Activated CD4-positive, alpha-beta T cell treated with anti-CD3 and anti-CD28 coated beads for 36 hours (primary cell): ENCODE results near the gene LY6G6C. TPM values are rescaled to one million over a fixed set of nuclear protein-coding genes. Genes with fewer than 3 reads are reported as not detected.
"Not testable (repeated sequence)": the region's sequence is repeated elsewhere in the genome, so short reads cannot be mapped to it uniquely, and the experiment has no call there.

Experiments used
- ATAC-seq: fragments of 200-7000 bp; cut with Tn5 transposase; one replicate; pipeline ENCODE4 v1.10.0; 2021; ENCODE audit warnings: mild to moderate bottlenecking, moderate library complexity
- CTCF ChIA-PET: fragments of 350-600 bp; sonication (Branson Sonifier 250); formaldehyde crosslinking; loops from one replicate; lab custom pipeline; 2021; ENCODE audit warnings: antibody characterized with exemption; lab: Charles Lee
- POLR2A ChIA-PET: fragments of 350-600 bp; sonication (Branson Sonifier 250); formaldehyde crosslinking; loops from one replicate; lab custom pipeline; 2021; ENCODE audit warnings: antibody characterized with exemption, inconsistent platforms; lab: Charles Lee
- DNase-seq: peaks from one replicate; pipeline ENCODE4 v3.0.0-alpha.2; 2020
- H3K27ac Mint-ChIP-seq: one replicate; pipeline ENCODE4 v1.8.0; 2021; ENCODE audit warnings: mixed read lengths
- H3K27me3 Mint-ChIP-seq: one replicate; pipeline ENCODE4 v1.8.0; 2021; ENCODE audit warnings: mixed read lengths
- H3K36me3 Mint-ChIP-seq: one replicate; pipeline ENCODE4 v1.8.0; 2021; ENCODE audit warnings: low read depth, mixed read lengths
- H3K4me1 Mint-ChIP-seq: one replicate; pipeline ENCODE4 v1.8.0; 2021; ENCODE audit warnings: mixed read lengths
- H3K4me3 Mint-ChIP-seq: one replicate; pipeline ENCODE4 v1.8.0; 2021; ENCODE audit warnings: mild to moderate bottlenecking, moderate library complexity, mixed read lengths
- H3K9me3 Mint-ChIP-seq: one replicate; pipeline ENCODE4 v1.8.0; 2021; ENCODE audit warnings: low read depth, mixed read lengths
- intact Hi-C, 2 experiments: fragments of 100-400 bp; cut with DNase I in 1 of 2; cut with micrococcal nuclease in 1 of 2; formaldehyde crosslinking; loops; one replicate each; pipeline versions ENCODE4 v1.14.2 to v1.15.1; 2022 to 2024; cut with DNase I, micrococcal nuclease
- total RNA-seq, 2 experiments: library from RNA; stranded (reverse); gene quantifications; one replicate each; pipeline ENCODE4 v1.2.3, GENCODE V29; 2021

The LY6G6C gene
- total RNA-seq, 2 experiments from 2014 or later: not detected

DNA sequence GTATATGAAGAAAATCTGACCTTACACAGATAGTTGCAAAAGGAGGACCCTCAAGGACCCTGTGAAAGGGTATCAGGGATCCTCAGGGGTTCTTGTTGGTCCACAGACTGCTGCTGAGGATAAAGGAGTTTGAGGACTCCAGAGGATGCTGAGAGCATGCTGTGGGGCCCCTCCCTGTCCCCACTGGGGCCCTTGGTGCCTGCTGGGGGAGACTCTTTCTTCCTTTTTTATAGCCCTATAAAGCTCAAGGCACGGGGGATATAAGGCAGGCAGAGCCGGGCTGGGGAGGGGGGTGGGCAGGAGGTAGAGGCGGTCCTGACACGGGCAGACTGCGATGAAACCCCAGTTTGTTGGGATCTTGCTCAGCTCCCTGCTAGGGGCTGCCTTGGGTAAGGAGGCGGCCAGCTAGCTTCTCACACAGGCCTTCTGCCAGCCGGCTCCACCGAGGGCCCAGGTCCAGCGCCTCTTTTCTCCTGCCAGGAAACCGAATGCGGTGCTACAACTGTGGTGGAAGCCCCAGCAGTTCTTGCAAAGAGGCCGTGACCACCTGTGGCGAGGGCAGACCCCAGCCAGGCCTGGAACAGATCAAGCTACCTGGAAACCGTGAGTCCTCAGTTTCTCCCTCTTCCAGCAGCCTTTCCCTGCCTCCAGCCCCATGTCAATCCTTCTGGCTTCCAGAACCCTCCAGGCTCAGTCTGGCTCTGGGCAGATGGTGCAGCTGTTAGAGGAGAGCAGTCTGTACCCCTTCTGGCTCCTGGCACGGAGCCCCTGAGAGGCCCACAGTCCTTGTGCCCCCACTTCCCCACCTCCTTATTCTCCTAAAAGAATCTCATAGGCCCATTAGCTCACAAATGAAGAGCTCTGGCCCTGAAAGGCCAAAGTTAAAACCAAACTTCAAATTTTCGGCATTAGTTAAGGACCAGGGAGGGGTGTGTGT, 6.3 kb downstream of the LY6G6C start, which contains the start of gene LY6G6D:
LY6G6D (plus strand) TSS at position 327 of the 937 bp plus-strand sequence; CDS start at position 335, 8 bp downstream.
- ChIA-PET CTCF (interaction anchor here (0.6 to 1.3 kb wide), 6 partner anchors 9 to 153 kb away, joined by 3 to 4 read pairs (median 3); partner anchors contain the start of genes LY6G5C and LY6G6F), POLR2A (no interaction called here)
- intact Hi-C loops: no loop called here
- Mint-ChIP-seq H3K36me3 (no peaks in the 10 kb centered on the region), H3K4me3 (no peak within 1 kb of the TSS), H3K4me1 (peaks cover 8% of the 10 kb centered on the region), H3K27ac (no peak within 1 kb of the TSS), H3K9me3 (no peaks in the 10 kb centered on the region), H3K27me3 (no peaks in the 10 kb centered on the region)
- ATAC-seq (no peak), DNase-seq (no peak)

DNA sequence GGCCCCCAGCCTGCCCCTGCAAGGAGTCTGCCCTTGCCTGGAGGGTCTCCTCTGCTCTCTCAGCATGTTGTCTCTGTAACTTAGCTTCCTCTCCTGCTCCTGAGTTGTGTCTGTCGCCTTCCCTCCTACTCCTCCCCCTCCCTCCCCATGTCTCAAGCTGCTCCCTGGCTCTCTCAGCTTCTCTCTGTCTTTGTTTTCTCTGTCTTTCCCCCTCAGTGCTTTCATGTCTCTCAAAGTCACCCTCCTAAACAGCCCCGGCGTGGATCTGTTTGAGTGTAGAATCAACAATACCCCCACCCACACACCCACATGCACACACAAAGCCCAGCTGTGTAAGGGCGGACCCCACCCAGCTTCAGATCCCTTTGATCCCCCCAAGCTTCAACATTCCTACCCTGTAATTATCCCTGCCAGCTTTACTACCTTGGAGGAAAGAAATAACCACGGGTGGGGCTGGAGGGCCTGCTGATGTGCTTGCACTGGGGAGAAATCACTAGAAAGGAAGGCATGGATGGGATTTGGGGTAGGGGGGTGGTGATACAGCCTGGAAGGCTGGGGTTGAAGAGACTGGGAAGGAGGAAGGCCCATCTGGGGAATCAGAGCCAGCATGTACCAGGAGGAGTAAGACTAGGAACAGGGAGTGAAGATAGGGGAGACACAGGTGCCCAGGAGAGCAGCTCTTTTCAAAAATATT, 7.4 kb downstream of the LY6G6C start:
- DNase-seq (no peak), ATAC-seq (no peak)
- POLR2A ChIA-PET: interaction anchor here (0.6 kb wide), 1 partner anchor 809 kb away, joined by 3 read pairs; no protein-coding TSS in a partner anchor
- Mint-ChIP-seq H3K4me3 (no peak overlapping the region), H3K27ac (no peak overlapping the region), H3K4me1 (peaks cover 8% of the 10 kb centered on the region), H3K9me3 (no peaks in the 10 kb centered on the region), H3K36me3 (no peaks in the 10 kb centered on the region), H3K27me3 (no peaks in the 10 kb centered on the region)
- intact Hi-C loops: no loop called here
- CTCF ChIA-PET: interaction anchor here (0.6 to 1.3 kb wide), 5 partner anchors 8 to 238 kb away, joined by 3 to 4 read pairs (median 3); partner anchors contain the start of genes LY6G5C and LY6G6F

DNA sequence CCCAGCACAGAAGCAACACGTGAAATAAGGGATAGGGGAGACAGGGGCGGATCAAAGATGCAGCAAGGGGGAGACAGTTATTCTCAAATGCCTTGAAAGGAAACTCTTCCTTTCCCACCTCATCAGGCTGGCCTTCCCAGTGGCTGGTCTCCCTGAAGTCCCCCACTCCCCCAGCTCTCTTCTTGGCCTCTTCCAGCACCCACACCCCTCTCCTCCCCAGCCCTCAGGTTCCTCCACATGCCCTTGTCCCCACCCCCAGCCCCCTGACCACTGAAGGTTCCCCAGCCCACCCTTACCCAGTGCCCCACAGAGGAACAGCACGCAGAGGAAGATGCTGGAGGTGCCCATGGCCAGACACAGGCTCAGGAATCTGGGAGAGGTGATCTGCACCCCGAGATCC, 8.1 kb downstream of the LY6G6C start:
- Mint-ChIP-seq H3K4me3 (no peak overlapping the region), H3K36me3 (no peaks in the 10 kb centered on the region), H3K4me1 (peaks cover 8% of the 10 kb centered on the region), H3K9me3 (no peaks in the 10 kb centered on the region), H3K27me3 (no peaks in the 10 kb centered on the region), H3K27ac (no peak overlapping the region)
- no peak for DNase-seq
- intact Hi-C loops: no loop called here
- ATAC-seq: no peak
- POLR2A ChIA-PET: no interaction called here
- CTCF ChIA-PET: no interaction called here

- H3K9me3 Mint-ChIP-seq: no peaks in the 10 kb centered on the region
- intact Hi-C loops: no loop called here
- no peaks in the 10 kb centered on the region for H3K27me3 Mint-ChIP-seq
- DNase-seq: peak; percentile 36
- no peaks in the 10 kb centered on the region for H3K36me3 Mint-ChIP-seq
- H3K4me1 Mint-ChIP-seq: peaks cover 8% of the 10 kb centered on the region
- ChIA-PET POLR2A (no interaction called here), CTCF (interaction anchor here (0.6 kb wide), 2 partner anchors 162 to 220 kb away, joined by 3 read pairs; no protein-coding TSS in a partner anchor)
- no peak overlapping the region for H3K4me3 Mint-ChIP-seq
- H3K27ac Mint-ChIP-seq: no peak overlapping the region
- peak; percentile 53 for ATAC-seq
These were observed 9.2 kb downstream of the LY6G6C start for GRCh38 chr6:31712296-31712695.

DNA sequence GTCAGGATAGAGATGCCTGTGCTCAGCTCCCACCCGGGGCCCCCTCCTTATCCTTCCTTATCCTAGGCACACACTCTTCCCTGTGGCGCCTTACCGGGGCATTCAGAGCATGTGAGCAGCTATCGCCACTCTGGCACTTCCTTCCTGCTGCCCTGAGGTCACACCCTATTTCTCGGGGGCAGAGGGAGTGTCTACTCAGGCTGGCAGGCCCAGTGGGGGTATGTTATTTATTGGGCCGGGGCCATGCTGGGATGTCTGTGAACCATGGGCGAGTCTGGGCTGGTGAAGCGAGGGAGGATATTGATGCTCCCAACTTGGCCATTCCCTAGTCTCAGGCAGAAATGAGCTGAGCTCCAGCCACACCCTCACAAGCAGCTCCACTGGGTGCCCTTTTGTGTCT, 10.3 kb downstream of the LY6G6C start:
- ChIA-PET POLR2A (interaction anchor here (0.6 kb wide), 2 partner anchors 27 to 446 kb away, joined by 3 read pairs; no protein-coding TSS in a partner anchor), CTCF (interaction anchor here (0.6 to 1.3 kb wide), 6 partner anchors 8 to 141 kb away, joined by 3 to 4 read pairs (median 3); partner anchors contain the start of genes ABHD16A and LY6G6C)
- H3K27ac Mint-ChIP-seq: no peak overlapping the region
- H3K36me3 Mint-ChIP-seq: no peaks in the 10 kb centered on the region
- peaks cover 8% of the 10 kb centered on the region for H3K4me1 Mint-ChIP-seq
- intact Hi-C loops: no loop called here
- DNase-seq (no peak), ATAC-seq (no peak)
- H3K27me3 Mint-ChIP-seq: no peaks in the 10 kb centered on the region
- no peaks in the 10 kb centered on the region for H3K9me3 Mint-ChIP-seq
- no peak overlapping the region for H3K4me3 Mint-ChIP-seq

GRCh38 chr6:31710523-31711219, 10.9 kb downstream of the LY6G6C start:
- ATAC-seq: no peak
- no peak for DNase-seq
- Mint-ChIP-seq H3K9me3 (no peaks in the 10 kb centered on the region), H3K4me1 (peaks cover 8% of the 10 kb centered on the region), H3K36me3 (no peaks in the 10 kb centered on the region), H3K4me3 (no peak overlapping the region), H3K27ac (no peak overlapping the region), H3K27me3 (no peaks in the 10 kb centered on the region)
- CTCF ChIA-PET: interaction anchor here (0.6 to 1.3 kb wide), 5 partner anchors 11 to 140 kb away, joined by 3 to 4 read pairs (median 3); partner anchors contain the start of gene LY6G6C
- POLR2A ChIA-PET: interaction anchor here (0.6 kb wide), 2 partner anchors 28 to 446 kb away, joined by 3 read pairs; no protein-coding TSS in a partner anchor
- intact Hi-C loops: no loop called here

DNA sequence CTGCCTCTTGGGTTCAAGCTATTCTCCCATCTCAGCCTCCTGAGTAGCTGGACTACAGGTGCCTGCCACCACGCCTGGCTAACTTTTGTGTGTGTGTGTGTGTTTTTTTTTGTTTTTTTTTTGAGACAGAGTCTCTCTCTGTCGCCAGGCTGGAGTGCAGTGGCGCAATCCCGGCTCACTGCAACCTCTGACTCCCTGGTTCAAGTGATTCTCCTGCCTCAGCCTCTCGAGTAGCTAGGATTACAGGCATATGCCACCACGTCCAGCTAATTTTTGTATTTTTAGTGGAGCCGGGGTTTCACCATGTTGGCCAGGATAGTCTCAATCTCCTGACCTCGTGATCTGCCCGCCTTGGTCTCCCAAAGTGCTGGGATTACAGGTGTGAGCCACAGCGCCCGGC, 12.4 kb downstream of the LY6G6C start:
- H3K9me3 Mint-ChIP-seq, H3K4me3 Mint-ChIP-seq, CTCF ChIA-PET, H3K36me3 Mint-ChIP-seq, H3K27me3 Mint-ChIP-seq, H3K27ac Mint-ChIP-seq, DNase-seq, intact Hi-C loops, ATAC-seq, POLR2A ChIA-PET, H3K4me1 Mint-ChIP-seq: not testable (repeated sequence)

DNA sequence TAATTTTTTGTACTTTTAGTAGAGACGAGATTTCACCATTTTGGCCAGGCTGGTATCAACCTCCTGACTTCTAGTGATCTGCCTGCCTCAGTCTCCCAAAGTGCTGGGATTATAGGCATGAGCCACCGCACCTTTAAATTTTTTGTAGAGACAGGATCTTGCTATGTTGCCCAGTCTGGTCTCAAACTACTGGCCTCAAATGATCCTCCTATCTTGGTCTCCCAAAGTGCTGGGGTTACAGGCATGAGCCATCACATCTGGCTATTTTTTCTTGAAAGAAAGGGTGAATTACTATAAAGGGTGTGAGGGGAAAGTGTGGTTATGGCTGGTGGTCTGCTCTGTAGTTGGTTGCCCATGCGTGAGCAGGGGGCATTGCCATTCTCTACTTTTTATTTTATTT, 13.3 kb downstream of the LY6G6C start:
- Mint-ChIP-seq H3K9me3 (no peaks in the 10 kb centered on the region), H3K4me1 (peaks cover 11% of the 10 kb centered on the region), H3K27me3 (no peaks in the 10 kb centered on the region), H3K36me3 (no peaks in the 10 kb centered on the region), H3K4me3 (no peak overlapping the region), H3K27ac (no peak overlapping the region)
- ATAC-seq (no peak), DNase-seq (no peak)
- CTCF ChIA-PET: no interaction called here
- intact Hi-C loops: no loop called here
- POLR2A ChIA-PET: no interaction called here

- DNase-seq (no peak), ATAC-seq (no peak)
- H3K27ac Mint-ChIP-seq: no peak overlapping the region
- CTCF ChIA-PET: interaction anchor here (0.7 kb wide), 1 partner anchor 114 kb away, joined by 5 read pairs; no protein-coding TSS in a partner anchor
- intact Hi-C loops: no loop called here
- POLR2A ChIA-PET: no interaction called here
- H3K27me3 Mint-ChIP-seq: no peaks in the 10 kb centered on the region
- no peak overlapping the region for H3K4me3 Mint-ChIP-seq
- H3K4me1 Mint-ChIP-seq: peaks cover 11% of the 10 kb centered on the region
- H3K36me3 Mint-ChIP-seq: peaks cover 1% of the 10 kb centered on the region
- H3K9me3 Mint-ChIP-seq: no peaks in the 10 kb centered on the region
These were observed 13.8 kb downstream of the LY6G6C start for GRCh38 chr6:31707701-31708100.

DNA sequence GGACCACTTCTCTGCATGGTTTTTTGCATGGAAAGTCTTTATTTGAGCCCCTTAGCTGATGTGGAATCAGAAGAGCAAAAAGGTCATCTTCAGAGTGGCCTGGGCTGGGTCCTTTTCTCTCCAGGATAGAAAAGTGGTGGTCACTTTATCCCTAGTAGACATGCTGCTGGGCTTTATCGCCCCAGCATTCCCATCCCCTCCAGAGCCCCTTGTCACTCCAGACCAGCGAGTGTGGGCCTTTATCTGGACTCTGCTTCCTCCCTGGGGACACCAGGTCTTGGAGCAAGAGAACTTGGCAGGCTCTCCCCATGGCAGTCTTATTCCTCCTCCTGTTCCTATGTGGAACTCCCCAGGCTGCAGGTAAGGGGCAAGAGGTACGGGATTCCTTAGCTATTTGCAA, 14.9 kb downstream of the LY6G6C start, which contains the start of gene LY6G6F:
LY6G6F (plus strand) TSS at position 268 of the 400 bp plus-strand sequence; CDS start at position 309, 41 bp downstream.
- Mint-ChIP-seq H3K9me3 (no peaks in the 10 kb centered on the region), H3K36me3 (peaks cover 4% of the 10 kb centered on the region), H3K27ac (no peak within 1 kb of the TSS), H3K4me1 (peaks cover 16% of the 10 kb centered on the region), H3K27me3 (no peaks in the 10 kb centered on the region), H3K4me3 (no peak within 1 kb of the TSS)
- ChIA-PET CTCF (interaction anchor here (0.7 to 1.1 kb wide), 3 partner anchors 8 to 123 kb away, joined by 3 to 4 read pairs (median 4); no protein-coding TSS in a partner anchor), POLR2A (no interaction called here)
- DNase-seq: no peak
- no peak for ATAC-seq
- intact Hi-C loops: no loop called here
